Activated CD4-positive, alpha-beta memory T cell treated with anti-CD3 and anti-CD28 coated beads, Interleukin-2, amount 10 ng/mL, durations not matched to agents 7 days and 5 days (primary cell): Measurements from ENCODE around the gene ARFIP2. TPM values are rescaled to one million over a fixed set of nuclear protein-coding genes. Genes with fewer than 3 reads are reported as not detected.

Experiments used
- CTCF ChIA-PET: fragments of 350-600 bp; sonication (Branson Sonifier 250); formaldehyde crosslinking; loops from one replicate; lab custom pipeline; 2021; ENCODE audit warnings: antibody characterized with exemption, inconsistent platforms; lab: Charles Lee
- POLR2A ChIA-PET: fragments of 350-600 bp; sonication (Branson Sonifier 250); formaldehyde crosslinking; loops from one replicate; lab custom pipeline; 2021; ENCODE audit warnings: antibody characterized with exemption; lab: Charles Lee
- DNase-seq: peaks from one replicate; pipeline ENCODE4 v3.0.0-alpha.2; 2020
- H3K27ac Mint-ChIP-seq: one replicate; pipeline ENCODE4 v1.8.0; 2021; ENCODE audit warnings: mild to moderate bottlenecking, mixed read lengths
- H3K27me3 Mint-ChIP-seq: one replicate; pipeline ENCODE4 v1.8.0; 2021; ENCODE audit warnings: mixed read lengths
- H3K36me3 Mint-ChIP-seq: one replicate; pipeline ENCODE4 v1.8.0; 2021; ENCODE audit warnings: low read depth, mixed read lengths
- H3K4me1 Mint-ChIP-seq: one replicate; pipeline ENCODE4 v1.8.0; 2021; ENCODE audit warnings: mixed read lengths
- H3K4me3 Mint-ChIP-seq: one replicate; pipeline ENCODE4 v1.8.0; 2021; ENCODE audit warnings: mild to moderate bottlenecking, mixed read lengths
- H3K9me3 Mint-ChIP-seq: one replicate; pipeline ENCODE4 v1.8.0; 2021; ENCODE audit warnings: mixed read lengths
- total RNA-seq, 2 experiments: library from RNA; stranded (reverse); gene quantifications; one replicate each; pipeline ENCODE4 v1.2.3, GENCODE V29; 2021

Gene ARFIP2
- total RNA-seq, 2 experiments from 2014 or later: 38.5 to 39.2 TPM

GRCh38 chr11:6437993-6438392, 43.1 kb downstream of the ARFIP2 start:
- peaks cover 4% of the 10 kb centered on the region for H3K4me1 Mint-ChIP-seq
- POLR2A ChIA-PET: interaction anchor here (0.8 to 2.6 kb wide), 10 partner anchors 19 to 118 kb away, joined by 3 to 14 read pairs (median 4); partner anchors contain the start of genes APBB1, CAVIN3, SMPD1 and TIMM10B
- H3K36me3 Mint-ChIP-seq: no peaks in the 10 kb centered on the region
- no peak overlapping the region for H3K27ac Mint-ChIP-seq
- CTCF ChIA-PET: interaction anchor here (0.7 to 10.3 kb wide), 12 partner anchors 9 to 174 kb away, joined by 3 to 510 read pairs (median 4); partner anchors contain the start of genes APBB1, ARFIP2, SMPD1 and TAF10
- DNase-seq: peak; percentile 43
- no peaks in the 10 kb centered on the region for H3K9me3 Mint-ChIP-seq
- no peak overlapping the region for H3K4me3 Mint-ChIP-seq
- no peaks in the 10 kb centered on the region for H3K27me3 Mint-ChIP-seq

DNA sequence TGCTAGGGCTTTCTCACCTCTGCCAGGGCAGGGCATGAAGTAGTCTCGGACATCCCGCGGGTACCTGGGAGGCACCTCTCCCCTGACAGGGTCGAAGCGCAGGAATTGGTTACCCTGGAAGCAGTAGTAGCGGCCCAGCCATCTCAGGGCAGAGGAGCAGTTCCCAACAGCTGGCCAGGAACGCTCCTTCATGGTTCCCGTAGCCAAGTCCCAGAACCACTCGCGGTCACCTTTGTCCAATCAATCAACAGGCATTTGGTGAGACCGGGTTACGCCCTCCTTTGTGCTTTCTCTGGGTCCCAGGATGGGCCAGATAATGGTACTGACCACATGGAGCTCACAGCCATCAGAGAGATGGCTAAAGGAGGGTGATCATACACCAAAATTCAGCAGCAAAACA, 43.7 kb downstream of the ARFIP2 start:
- Mint-ChIP-seq H3K9me3 (no peaks in the 10 kb centered on the region), H3K27ac (no peak overlapping the region), H3K4me3 (no peak overlapping the region), H3K27me3 (no peaks in the 10 kb centered on the region), H3K36me3 (no peaks in the 10 kb centered on the region), H3K4me1 (peaks cover 4% of the 10 kb centered on the region)
- ChIA-PET POLR2A (interaction anchor here (1.2 to 2.6 kb wide), 6 partner anchors 18 to 118 kb away, joined by 3 to 14 read pairs (median 4); partner anchors contain the start of genes APBB1, CAVIN3, SMPD1 and TIMM10B), CTCF (interaction anchor here (0.7 to 10.3 kb wide), 6 partner anchors 9 to 174 kb away, joined by 3 to 510 read pairs (median 3); partner anchors contain the start of genes APBB1, SMPD1 and TAF10)
- DNase-seq: no peak

- H3K36me3 Mint-ChIP-seq: no peaks in the 10 kb centered on the region
- ChIA-PET CTCF (interaction anchor here (0.8 to 1.5 kb wide), 2 partner anchors 9 to 55 kb away, joined by 4 read pairs; no protein-coding TSS in a partner anchor), POLR2A (interaction anchor here (1.6 to 1.8 kb wide), 2 partner anchors 15 to 43 kb away, joined by 6 to 7 read pairs; partner anchors contain the start of genes APBB1 and SMPD1)
- H3K4me3 Mint-ChIP-seq: no peak overlapping the region
- no peaks in the 10 kb centered on the region for H3K9me3 Mint-ChIP-seq
- H3K27me3 Mint-ChIP-seq: no peaks in the 10 kb centered on the region
- H3K27ac Mint-ChIP-seq: no peak overlapping the region
- peaks cover 4% of the 10 kb centered on the region for H3K4me1 Mint-ChIP-seq
- no peak for DNase-seq
Measured at GRCh38 chr11:6433998-6434660, 47.0 kb downstream of the ARFIP2 start.

GRCh38 chr11:6431861-6432260, 49.3 kb downstream of the ARFIP2 start:
- Mint-ChIP-seq H3K4me3 (no peak overlapping the region), H3K27me3 (peaks cover 8% of the 10 kb centered on the region), H3K27ac (no peak overlapping the region), H3K4me1 (peaks cover 4% of the 10 kb centered on the region), H3K36me3 (no peaks in the 10 kb centered on the region), H3K9me3 (no peaks in the 10 kb centered on the region)
- POLR2A ChIA-PET: interaction anchor here (2.6 kb wide), 1 partner anchor 13 kb away, joined by 12 read pairs; the partner anchor contains the start of gene APBB1
- CTCF ChIA-PET: interaction anchor here (6.5 kb wide), 1 partner anchor 54 kb away, joined by 38 read pairs; no protein-coding TSS in a partner anchor
- DNase-seq: no peak

- Mint-ChIP-seq H3K4me3 (no peak overlapping the region), H3K9me3 (no peaks in the 10 kb centered on the region), H3K27ac (no peak overlapping the region), H3K36me3 (no peaks in the 10 kb centered on the region), H3K27me3 (peaks cover 39% of the 10 kb centered on the region), H3K4me1 (no peaks in the 10 kb centered on the region)
- POLR2A ChIA-PET: interaction anchor here (0.9 to 1.4 kb wide), 2 partner anchors 8 to 38 kb away, joined by 3 read pairs; partner anchors contain the start of genes APBB1 and SMPD1
- no peak for DNase-seq
- CTCF ChIA-PET: interaction anchor here (0.7 to 6.5 kb wide), 5 partner anchors 12 to 138 kb away, joined by 3 to 38 read pairs (median 5); no protein-coding TSS in a partner anchor
Measured at GRCh38 chr11:6427516-6427915, 53.6 kb downstream of the ARFIP2 start.

Other genes with a start within 250 kb of the ARFIP2 start
- 10 to 100 TPM; 19.1 to 19.2 TPM for gene FHIP1B, start 246.7 kb downstream of the ARFIP2 start, total RNA-seq
- under 1 TPM; 0.20 to 0.30 TPM for gene CNGA4, start 242.2 kb downstream of the ARFIP2 start, total RNA-seq
- not detected for gene CCKBR, start 221.5 kb downstream of the ARFIP2 start, total RNA-seq
- gene CAVIN3, start 160.8 kb downstream of the ARFIP2 start, total RNA-seq: 10 to 100 TPM; 12.1 to 13.2 TPM
- 10 to 100 TPM; 55.1 to 58.5 TPM for gene SMPD1, start 90.9 kb downstream of the ARFIP2 start, total RNA-seq
- gene APBB1, start 62.2 kb downstream of the ARFIP2 start, total RNA-seq: 10 to 100 TPM; 56.0 to 57.6 TPM
- gene HPX, start 40.3 kb downstream of the ARFIP2 start, total RNA-seq: under 1 TPM in 1 of 2 experiments, not detected in 1; 0.18 TPM
- 1 to 10 TPM; 7.9 to 9.9 TPM for gene TRIM3, start 7.4 kb downstream of the ARFIP2 start, total RNA-seq
- gene TIMM10B, start 170 bp upstream of the ARFIP2 start, total RNA-seq: 10 to 100 TPM; 39.0 to 40.5 TPM
- 10 to 100 TPM; 18.5 to 19.6 TPM for gene DNHD1, start 15.9 kb upstream of the ARFIP2 start, total RNA-seq
- 10 to 100 TPM; 21.8 to 24.4 TPM for gene RRP8, start 122.3 kb upstream of the ARFIP2 start, total RNA-seq
- gene ILK, start 122.4 kb upstream of the ARFIP2 start, total RNA-seq: 100 to 1,000 TPM; 135 to 138 TPM
- 100 to 1,000 TPM; 159 to 161 TPM for gene TAF10, start 130.9 kb upstream of the ARFIP2 start, total RNA-seq
- 100 to 1,000 TPM; 130 to 131 TPM for gene TPP1, start 138.1 kb upstream of the ARFIP2 start, total RNA-seq
- under 1 TPM; 0.23 to 0.25 TPM for gene DCHS1, start 174.5 kb upstream of the ARFIP2 start, total RNA-seq
- 10 to 100 TPM; 54.1 to 56.3 TPM for gene MRPL17, start 202.0 kb upstream of the ARFIP2 start, total RNA-seq